NCI-H524 treated with DMSO at 0.1 percent for 48 hours (cell line): ENCODE results near the gene POLRMT.
"Not testable (repeated sequence)": the region's sequence is repeated elsewhere in the genome, so short reads cannot be mapped to it uniquely, and the experiment has no call there.

Experiments used
- DNase-seq: peaks from one replicate; lab custom pipeline; 2025; lab: John Stamatoyannopoulos, UW

The POLRMT gene

DNA sequence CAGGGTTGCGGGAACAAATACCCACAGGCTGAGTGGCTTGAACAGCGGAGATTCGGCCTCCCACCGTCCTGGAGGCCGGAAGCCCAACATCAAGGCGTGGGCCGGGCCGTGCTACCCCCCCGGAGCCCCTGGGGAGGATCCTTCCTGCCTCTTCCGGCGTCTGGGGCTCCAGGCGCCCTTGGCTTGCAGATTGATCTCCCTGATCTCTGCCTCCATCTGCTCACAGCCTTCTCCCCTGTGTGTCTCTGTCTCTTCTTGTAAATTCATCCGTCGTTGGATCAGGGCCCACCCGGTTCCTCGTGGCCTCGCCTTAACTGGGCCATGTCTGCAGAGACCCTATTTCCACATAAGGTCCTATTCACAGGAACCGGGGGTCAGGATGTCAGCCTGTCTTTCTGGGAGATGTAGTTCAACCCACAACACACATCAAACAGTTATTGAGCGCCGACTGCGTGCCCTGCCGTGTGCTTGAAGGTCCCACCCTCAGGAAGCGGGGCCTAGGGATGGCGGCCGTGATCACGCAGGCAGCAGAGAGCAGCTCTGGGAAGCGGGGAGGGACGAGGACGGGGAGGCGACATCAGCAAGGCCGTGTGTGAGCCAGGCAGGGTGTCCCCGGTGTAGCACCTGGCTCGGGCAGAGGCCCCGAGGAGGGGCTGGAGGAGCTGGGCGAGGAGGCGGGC, 22.4 kb downstream of the POLRMT start:
- DNase-seq: no peak

DNA sequence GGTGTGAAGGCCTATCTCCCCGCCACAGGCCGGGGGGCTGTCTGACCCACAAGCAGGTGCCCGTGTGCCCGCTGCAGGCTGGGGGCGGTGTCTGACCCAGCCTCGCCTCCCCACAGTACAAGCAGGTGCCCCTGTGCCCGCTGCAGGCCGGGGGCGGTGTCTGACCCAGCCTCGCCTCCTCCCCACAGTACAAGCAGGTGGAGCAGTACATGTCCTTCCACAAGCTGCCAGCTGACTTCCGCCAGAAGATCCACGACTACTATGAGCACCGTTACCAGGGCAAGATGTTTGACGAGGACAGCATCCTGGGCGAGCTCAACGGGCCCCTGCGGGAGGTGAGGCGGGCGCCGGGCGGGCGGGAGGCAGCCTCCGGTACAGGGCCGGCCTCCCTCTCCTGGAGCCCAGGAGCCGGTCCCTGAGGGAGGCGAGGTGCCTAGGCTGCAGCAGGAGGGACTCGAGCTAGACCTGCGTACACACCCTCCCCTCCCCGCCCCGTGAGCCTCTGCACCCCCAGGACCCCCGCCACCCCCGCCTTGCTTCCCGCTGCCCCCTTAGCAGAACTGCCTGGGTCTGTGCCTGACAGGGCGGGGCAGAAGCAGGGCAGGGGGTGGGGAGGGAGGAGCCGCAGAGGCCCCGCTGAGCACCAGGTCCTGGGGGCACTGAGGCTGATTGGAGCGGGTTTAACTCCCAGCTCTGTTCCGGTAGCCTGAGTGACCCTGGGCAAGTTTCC, 23.1 kb downstream of the POLRMT start:
- no peak for DNase-seq

DNA sequence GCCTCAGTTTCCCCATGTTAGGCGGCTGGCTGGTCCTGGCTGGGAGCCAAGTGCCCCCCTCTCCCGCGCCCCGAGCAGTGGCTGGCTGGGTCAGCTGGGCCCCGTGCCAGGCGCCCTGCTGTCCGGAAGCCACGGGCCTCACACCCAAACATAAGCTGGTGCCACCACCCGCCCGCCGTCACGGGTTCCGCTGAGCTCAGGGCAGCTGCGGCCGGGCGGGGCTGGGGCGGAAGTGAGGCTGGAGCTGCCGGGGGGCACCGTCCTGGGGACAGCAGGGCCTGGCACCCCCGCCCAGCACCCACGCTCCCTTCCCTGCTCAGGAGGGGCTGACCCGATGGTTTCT, 24.4 kb downstream of the POLRMT start:
- DNase-seq: no peak

DNA sequence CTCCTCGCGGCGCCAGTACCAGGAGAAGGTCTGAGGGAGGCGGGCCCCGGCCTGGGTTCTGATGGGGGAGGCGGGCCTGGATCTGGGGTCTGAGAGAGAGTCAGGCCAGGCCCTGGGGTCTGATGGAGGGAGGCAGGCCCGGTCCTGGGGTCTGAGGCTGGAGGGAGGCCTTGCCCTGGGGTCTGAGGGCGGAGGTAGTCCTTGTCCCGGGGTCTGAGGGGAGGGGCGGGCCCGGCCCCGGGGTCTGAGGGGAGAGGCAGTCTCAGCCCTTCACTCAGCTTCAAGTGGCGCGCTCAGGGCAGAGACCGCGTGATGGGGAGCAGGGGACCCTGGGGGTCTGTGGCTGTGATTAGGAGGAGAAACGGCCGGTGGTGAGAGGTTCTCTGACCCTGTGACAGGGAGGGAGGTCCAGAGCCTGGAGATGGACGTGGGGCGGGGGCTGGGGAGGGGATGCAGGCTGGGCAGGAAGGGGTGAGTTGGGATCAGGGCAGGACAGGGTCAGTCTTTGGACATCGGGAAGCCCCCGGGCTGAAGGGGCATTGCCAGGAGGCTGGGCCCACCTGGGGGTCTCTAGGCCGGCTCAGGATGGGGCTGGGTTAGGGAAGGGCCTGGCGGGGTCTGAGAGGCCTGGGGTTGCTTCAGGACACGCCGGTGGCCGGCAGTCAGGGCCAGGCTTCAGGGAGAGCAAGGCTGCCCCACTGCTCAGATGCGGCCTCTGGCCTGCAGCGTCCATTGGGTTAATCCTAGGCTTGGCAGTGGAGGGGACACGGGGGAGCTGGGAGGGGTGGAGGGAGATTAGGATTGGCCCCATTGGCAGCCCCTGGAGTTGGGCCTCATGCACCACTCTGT, 25.0 kb downstream of the POLRMT start:
- no peak for DNase-seq

DNA sequence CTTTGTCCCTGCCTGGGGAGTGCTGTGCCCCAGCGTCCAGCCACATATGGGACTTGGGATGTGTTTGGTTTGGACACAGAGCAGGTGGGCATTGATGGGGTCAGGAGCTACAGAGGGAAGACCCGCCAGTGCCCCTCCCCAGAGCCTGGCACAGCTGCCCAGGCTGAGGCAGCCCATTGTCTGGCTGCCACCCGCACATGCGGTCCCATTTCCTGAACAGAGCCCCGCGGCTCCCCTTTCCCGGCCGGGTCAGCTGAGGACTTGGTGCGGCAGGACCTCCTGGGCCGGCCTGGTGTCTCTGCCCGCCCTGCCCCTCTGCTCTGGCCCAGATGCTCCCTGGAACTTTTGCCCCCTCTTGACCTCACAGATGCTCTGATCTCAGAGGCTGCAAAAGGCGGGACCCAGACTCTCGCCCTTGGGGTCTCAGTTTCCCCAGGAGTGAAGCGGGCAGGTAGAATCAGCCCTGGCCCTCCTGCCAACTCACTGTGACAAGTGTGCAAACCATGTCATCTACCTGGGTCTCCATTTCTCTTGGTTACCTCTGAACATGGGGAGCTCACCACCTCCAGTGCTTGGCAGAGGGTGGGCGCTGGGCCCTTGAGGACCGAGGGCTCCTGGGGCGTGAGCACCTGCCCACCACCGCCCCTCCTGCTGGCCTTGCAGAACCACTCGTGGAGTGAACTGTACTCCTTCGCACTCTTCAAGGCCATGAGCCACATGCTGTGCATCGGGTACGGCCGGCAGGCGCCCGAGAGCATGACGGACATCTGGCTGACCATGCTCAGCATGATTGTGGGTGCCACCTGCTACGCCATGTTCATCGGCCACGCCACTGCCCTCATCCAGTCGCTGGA, 25.8 kb downstream of the POLRMT start:
- DNase-seq: no peak

DNA sequence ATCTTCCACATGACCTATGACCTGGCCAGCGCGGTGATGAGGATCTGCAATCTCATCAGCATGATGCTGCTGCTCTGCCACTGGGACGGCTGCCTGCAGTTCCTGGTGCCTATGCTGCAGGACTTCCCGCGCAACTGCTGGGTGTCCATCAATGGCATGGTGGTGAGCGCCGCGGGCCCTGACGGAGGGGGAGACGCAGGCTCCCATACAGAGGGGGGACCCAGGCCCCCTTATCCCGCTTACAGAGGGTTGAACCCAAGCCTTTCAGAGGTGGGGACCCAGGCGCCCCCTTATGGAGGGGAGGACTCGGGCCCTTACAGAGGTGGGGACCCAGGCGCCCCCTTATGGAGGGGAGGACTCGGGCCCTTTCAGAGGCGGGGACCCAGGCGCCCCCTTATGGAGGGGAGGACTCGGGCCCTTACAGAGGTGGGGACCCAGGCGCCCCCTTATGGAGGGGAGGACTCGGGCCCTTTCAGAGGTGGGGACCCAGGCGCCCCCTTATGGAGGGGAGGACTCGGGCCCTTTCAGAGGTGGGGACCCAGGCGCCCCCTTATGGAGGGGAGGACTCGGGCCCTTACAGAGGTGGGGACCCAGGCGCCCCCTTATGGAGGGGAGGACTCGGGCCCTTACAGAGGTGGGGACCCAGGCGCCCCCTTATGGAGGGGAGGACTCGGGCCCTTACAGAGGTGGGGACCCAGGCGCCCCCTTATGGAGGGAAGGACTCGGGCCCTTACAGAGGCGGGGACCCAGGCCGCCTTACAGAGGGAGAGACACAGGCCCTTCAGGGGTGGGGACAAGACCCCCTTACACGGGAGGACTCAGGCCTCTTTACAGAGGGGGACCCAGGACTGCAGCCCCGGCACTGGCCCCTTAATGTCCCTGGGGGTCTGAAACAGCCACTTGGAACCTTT, 28.0 kb downstream of the POLRMT start:
- DNase-seq: not testable (repeated sequence)

DNA sequence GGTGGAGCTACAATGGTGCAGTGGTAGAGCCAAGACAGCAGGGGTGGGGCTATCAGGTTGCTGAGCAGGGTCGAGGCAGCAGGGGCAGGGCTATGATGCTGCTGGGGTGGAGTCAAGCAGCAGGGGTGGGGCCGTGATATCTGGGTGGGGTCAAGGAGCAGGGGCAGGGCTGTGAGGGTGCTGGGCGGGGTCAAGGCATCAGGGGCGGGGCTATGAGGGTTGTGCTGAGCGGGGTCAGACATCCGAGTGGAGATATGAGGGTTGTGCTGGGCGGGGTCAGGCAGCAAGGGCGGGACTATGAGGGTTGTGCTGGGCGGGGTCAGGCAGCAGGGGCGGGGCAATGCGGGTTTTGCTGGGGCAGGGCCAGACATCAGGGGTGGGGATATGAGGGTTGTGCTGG, 29.0 kb downstream of the POLRMT start:
- DNase-seq: no peak

DNA sequence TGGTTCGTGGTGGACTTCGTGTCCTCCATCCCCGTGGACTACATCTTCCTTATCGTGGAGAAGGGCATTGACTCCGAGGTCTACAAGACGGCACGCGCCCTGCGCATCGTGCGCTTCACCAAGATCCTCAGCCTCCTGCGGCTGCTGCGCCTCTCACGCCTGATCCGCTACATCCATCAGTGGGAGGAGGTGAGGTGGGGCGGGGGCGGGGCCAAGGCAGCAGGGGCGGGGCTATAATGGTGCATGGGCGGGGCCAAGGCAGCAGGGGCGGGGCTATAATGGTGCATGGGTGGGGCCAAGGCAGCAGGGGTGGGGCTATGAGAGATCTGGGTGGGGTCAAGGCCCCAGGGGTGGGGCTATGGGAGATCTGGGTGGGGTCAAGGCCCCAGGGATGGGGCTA, 29.6 kb downstream of the POLRMT start:
- DNase-seq: not testable (repeated sequence)

DNA sequence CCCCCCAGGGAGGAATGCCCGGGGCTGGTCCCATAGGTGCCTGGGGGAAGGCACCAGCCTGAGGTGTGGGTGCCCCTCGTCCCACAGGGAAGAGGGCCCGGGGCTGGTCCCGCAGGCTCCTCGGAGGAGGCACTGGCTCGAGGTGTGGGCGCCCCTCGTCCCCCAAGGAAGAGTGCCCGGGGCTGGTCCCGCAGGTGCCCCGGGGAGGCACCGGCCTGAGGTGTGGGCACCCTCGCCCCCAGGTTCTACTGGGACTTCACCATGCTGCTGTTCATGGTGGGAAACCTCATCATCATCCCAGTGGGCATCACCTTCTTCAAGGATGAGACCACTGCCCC, 30.1 kb downstream of the POLRMT start:
- DNase-seq: not testable (repeated sequence)

DNA sequence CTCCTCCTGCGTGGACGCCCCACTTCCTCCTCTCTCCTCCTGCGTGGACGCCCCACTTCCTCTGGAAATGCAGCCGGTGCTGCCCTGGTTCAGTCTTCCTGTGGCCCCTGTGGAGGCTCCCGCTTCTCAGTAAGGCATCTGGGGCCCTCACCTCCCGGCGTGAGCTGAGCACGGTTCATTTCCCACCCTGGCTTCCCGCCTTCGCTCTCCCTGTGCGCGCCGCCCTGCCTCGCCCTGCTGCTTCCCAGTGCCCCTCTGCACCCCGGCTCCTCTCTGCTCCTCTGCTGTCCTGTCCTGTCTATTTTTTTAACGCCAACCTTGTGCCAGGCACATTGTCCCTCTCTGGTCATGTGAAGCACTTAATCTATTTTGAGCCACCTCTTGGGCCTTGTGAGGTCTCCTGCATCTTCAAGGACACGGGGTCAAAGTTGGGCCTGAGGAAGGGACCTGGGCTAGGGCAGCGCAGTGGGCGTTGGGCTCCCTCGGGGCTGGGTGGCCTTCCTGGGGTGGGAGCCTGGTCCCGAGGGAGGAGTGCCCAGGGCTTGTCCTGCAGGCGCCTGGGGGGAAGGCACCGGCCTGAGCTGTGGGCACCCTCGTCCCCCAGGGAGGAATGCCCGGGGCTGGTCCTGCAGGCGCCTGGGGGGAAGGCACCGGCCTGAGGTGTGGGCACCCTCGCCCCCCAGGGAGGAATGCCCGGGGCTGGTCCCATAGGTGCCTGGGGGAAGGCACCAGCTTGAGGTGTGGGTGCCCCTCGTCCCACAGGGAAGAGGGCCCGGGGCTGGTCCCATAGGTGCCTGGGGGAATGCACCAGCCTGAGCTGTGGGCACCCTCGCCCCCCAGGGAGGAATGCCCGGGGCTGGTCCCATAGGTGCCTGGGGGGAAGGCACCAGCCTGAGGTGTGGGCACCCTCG, 30.7 kb downstream of the POLRMT start:
- DNase-seq: no peak

DNA sequence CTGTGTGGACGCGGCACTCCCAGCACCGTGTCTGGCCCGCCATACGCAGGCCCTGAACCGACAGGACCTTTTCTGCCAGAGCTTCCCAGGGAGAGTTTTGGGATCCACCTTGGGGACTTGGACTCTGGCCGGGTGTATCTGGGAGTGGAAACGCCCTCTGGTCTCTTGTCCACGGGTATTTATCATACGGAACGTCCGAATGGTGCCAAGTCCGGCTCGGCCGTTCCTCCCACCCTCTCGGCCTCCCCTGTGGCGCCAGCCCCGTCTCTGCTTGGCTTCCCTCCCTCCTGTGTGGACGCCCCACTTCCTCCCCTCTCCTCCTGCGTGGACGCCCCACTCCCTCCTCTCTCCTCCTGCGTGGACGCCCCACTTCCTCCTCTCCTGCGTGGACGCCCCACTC, 31.5 kb downstream of the POLRMT start:
- DNase-seq: no peak

DNA sequence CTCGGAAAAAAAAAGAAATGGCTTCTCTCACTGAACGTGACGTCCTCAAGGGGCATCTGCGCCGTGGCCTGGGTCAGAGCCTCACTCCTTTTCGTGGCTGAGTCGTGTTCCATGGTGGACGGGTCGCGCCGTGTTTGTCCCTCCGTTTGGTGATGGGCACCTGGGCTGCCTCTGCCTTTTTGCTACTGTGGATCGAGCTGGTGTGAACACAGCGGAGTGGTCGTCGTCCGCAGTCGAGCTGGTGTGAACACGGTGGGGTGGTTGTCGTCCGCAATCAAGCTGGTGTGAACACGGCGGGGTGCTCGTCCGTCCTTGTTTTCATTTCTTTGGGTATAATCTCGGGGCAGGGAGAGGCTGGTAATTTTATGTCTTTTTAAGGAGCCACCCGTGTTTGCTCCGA, 32.0 kb downstream of the POLRMT start:
- DNase-seq: no peak

DNA sequence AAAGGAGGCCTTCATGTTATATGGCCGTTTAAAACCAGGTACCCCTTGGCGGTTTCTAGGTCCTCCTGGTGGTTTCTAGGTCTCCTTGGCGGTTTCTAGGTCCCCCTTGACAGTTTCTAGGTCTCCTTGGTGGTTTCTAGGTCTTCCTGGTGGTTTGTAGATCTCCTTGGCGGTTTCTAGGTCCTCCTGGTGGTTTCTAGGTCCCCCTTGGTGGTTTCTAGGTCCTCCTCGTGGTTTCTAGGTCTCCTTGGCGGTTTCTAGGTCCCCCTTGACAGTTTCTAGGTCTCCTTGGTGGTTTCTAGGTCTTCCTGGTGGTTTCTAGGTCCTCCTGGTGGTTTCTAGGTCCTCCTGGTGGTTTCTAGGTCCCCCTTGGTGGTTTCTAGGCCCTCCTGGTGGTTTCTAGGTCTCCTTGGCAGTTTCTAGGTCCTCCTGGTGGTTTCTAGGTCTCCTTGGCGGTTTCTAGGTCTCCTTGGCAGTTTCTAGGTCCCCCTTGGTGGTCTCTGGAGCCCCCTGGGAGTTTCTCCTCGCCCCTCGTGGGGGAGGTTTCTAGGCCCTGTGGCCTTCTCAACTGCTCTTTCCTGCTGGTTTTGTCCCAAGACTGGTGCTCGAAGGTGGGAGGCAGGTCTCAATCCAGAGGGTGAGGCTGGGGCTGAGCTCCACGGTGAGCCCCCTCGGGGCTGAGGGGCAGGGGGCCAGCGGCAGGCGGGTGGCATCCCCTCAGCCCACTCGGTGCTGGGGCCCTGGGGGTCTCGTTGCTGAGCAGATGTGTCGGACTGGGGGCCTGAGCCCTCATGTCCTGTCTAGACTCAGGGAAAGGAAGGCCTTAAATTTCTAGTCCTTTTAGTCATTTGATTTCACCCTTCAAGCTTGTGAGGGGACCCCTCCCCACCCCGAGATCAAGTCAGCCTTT, 35.7 kb downstream of the POLRMT start:
- no peak for DNase-seq

DNA sequence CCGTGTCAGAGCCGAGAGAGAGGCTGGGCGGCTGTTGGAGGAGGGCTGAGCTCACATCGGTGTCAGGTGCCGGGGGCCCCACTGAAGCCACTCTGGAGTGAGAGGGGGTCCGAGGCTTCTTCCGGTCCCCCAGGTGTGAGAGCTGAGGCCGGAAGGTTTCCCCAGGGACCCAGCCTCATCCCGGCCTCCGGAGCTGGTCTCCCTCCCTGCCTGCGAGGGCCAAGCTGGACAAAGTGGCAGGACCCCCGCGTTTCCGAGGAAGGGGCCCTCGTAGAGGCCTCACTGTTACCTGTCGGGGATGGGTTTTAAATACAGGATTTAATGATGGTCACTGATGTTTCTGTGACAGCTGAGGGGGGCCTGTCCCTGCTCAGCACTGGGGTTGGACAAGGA, 37.1 kb downstream of the POLRMT start:
- DNase-seq: no peak

DNA sequence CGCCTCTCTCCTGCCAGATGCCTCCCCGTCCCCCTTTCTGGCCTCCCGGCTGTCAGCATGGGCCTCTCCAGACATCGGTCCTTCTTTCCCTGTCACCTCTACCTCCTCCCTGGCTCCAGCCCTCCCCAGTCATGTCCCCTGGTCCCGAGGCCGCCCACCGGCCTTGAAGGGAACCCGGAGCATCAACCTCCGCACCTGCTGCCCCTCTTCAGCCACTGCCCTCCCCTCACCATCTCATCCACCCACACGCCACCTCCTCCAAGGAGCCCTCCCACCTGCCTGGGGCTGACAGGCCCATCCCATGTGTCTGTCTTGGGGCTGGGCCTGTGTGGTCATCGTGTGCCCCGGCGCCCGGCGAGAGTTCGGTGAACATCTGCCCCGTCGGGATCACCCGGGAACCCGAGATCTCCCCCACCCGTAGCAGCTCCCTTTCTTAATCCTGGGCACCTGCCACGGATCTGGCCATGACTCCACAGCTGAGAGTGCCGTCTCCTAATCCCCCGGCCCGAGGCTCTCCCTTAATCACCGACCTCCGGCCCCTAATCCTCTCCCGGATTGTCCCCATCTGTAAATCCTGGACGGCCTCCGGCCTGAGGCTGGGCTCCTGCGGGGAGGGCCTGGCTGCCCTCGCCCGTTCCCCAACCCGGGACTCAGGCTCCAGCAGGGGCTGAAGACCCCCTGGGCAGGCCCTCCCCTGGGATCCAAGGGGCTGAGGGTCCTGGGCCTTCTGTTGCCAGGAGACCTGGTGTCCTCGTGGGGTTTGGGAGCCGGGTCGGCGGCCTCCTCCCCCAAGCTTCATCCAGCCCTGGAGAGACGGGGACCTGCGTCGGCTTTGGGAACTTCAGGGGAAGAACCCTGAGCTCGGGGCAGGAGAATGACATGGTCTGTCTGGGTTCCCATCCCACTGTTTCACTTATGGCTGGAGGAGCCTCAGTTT, 37.7 kb downstream of the POLRMT start:
- DNase-seq: peak; percentile 45

DNA sequence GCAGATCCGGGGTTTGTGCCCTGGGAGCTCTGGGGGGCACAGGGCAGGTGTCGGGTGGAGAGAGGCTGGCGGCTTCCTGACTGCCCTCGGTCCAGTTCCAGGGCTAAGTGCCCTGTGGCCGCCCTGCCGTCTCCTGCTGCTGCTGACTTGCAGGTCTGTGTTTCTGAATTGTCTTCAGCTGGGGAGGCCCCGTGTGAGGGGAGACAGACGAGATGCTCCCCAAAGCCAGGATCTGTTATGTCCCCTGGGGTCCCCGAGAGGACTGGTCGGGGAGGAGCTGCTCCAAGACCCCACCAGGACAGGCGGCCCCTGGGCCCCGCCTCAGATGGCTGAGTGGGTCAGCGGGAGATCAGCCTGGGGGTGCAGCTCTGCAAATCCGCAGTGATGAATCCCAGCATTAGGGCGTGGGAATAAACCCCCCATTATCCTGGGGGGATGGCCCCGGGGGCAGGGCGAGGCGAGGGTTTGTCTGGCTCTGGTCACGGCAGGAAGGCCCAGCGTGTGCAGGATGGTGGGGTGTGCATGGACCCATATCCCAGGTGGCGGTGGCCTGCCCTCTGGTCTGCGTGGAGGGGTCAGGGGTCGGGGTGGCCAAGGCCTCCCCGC, 39.0 kb downstream of the POLRMT start:
- DNase-seq: no peak

DNA sequence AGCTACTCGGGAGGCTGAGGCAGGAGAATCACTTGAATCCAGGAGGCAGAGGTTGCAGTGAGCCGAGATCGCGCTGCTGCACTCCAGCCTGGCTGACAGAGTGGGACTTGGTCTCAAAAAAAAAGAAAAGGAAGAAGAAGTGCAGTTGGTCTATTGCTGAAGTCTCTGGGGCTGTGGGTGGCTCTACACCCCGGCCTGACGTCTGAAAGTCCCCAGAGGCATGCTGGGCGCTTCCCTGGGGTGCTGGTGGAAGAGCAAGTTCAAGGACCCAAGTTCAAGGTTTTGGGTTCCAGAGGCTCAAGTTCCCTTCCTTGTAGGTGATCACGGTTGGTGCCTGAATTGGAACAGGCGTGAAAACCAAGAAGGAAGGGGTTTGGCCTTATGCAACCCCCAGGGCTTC, 39.8 kb downstream of the POLRMT start:
- DNase-seq: no peak
